CD4-positive, alpha-beta T cell treated with Interleukin-6 at 100 ng/mL for 8 hours (primary cell): ENCODE results near the gene OBP2B.
A peak's percentile ranks its signal among the peaks of the same experiment; 100 is the strongest.
"Not testable (repeated sequence)": the region's sequence is repeated elsewhere in the genome, so short reads cannot be mapped to it uniquely, and the experiment has no call there.

Source experiments
- DNase-seq: peaks from one replicate; pipeline ENCODE4 v3.0.0-alpha.2; 2020; ENCODE audit warnings: mixed read lengths, low spot score

OBP2B gene

DNA sequence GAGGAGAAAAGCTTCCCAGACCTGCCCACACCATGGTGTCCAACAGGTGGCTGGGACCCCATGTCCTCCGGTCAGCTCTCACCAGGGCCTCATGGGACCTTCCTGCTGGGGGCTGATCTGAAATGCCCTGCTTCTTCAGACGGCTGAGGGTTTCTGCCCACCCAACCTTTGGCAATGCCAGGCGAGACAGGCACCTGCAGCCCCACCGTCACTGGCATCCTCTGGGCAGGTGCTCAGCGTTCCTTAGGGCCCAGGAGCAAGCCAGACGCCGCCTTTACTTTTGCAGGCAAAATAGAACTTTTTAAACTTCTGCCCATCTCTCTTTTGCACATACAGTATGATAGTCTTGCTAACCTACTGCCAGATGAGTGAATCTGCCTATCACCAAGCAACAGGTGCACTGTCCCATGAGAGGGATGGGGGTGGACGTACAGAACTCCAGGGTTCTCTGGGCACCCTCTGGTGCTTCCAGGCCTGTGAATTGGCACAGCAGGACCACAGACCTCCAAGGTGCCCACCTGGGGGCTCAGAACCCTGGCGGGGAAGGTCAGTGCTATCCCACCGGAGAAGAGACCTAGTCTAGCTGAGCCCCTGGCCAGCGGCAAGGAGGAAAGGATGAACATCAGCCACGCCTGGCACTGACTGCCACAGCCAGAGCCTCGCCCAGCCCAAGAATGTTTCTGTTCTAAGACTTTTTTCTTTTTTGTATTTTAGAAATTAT lies 7.5 kb downstream of the OBP2B start:
- DNase-seq = no peak

DNA sequence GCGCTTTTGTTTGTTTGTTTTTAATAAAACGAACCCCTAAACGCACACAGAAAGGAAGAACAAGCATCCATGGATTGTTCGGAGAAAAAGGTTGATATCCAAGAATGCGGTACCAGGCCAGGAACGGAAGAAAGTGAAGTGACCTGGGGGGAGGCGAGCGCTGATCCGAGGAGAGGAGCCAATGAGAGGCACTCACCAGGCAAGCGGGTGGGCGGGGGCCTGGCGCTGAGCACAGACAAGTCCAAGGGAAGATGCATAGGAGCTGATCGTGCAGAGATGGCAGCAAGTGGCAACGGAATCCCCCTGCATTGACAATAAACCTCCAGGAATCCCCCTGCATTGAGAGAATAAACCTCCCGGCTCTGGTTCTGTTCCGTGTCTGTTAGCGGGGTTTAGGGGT lies 8.4 kb downstream of the OBP2B start:
- DNase-seq = no peak

DNA sequence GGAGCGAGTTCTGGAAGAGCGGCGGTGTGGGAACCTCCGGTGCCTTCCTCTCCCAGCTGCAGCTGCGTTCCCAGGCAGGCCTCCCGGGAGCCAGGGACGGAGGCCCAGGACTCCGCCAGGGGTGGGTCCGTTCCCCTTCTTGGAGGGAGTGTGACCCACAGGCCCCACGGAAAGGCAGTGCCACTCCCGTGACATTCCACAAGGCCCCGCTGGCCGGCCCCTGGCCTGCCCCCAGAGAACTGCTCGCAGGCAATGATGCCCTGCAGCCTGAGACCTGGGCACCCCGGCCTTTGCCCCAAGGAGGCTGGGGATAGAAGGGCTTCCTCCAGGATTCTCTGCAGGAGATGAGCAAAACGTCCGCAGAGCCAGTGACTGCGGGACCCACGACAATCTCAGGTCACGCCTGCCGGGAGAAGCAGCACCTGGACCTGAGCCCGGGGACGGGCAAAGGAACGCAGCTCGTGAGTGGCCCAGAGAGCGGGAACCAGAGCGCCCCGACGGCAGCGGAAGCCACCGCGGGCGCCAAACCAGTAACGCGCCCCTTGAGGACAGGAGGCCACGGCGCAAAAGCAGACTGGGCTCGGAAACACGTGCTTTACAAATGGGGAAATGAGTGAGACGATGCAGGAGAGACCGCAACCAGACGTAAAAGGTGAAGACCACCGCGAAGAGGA lies 9.3 kb downstream of the OBP2B start:
- peak; percentile 9 for DNase-seq

DNA sequence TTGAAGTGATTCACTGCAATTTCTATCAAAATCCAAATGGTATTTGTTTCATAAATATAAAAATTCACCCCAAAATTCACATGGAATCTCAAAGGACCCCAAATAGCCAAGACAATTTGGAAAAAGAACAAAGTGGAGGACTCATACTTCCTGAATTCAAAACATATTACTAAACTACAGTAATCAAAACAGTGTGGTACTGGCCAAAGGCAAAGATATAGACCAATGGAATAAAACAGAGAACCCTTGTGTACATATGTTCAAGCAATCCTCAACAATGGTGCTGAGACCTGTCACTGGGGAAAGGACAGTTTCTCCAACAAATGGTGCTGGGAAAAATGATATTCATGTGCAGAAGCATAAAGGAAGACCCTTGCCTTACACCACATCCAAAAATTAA lies 14.0 kb downstream of the OBP2B start:
- DNase-seq = no peak

DNA sequence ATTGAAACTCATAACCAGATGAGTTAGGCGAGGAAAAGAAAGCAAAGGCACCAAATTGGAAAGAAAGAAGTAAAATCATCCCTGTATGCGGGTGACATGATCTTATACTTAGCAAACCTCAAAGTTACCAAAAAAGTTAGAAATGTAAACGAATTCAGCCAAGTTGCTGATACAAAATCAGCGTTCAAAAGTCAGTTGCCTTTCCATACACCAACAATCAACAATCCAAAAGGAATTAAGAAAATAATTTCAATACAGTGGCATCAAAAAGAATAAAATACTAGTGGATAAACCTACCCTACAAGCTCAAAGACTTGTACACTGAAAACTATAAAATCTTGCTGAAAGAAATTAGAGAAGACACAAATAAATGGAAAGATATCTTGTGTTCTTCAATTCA lies 14.5 kb downstream of the OBP2B start:
- DNase-seq = no peak

DNA sequence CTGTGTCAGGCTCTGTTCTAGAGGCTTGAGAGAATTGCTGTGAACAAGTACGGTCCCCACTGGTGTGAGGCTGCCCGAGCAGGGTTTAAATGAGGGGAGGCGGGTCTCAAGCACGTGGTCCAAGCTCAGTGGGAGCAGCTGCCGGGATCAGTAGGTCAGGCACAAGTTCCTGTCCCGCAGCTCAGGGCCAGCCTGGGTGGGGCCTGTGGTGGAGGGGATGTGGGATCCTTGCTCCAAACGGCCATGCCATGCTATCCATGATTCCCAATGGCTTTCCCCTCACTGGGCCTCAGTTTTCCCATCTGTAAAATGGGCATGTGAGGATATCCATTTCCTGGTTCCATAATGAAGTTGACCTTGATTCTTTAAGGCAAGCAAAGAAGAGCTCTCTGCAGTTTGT lies 17.1 kb downstream of the OBP2B start:
- no peak for DNase-seq

DNA sequence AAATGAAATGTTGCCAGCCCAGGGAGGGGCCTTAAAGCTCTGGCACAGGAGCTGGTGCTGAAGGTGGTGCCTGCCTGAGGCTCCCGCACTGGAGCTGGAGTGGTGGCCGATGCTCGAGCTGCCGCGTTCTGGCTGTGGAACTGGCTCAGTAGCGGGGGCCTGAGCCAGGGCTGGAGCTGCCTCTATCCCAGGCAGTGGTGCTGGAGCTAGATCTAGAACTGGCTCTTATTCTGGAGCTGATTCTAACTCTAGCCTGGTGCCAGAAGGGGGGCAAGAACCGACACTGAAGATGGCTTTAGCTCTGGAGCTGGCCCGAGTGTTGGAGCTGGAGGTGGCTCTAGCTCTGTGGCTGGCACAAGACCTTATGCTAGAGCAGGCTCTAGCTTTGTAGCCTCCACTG lies 19.2 kb downstream of the OBP2B start:
- no peak for DNase-seq

DNA sequence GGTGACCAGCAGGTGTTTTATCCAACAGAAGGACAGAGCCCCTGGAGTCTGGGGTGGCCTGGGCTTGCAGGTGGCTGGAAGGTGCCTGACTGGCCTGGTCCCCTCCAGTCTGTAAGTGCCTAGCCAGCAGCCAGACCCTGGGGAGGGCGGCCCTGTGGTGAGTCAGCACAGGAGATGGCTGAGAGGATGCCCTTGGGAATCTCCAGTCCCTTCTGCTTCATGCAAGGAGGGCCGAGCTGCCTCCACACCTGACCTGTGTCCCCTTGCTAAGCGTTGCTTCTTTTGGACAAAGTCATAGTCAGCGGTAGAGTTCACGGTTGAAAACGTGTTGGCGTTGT lies 20.2 kb downstream of the OBP2B start:
- no peak for DNase-seq

DNA sequence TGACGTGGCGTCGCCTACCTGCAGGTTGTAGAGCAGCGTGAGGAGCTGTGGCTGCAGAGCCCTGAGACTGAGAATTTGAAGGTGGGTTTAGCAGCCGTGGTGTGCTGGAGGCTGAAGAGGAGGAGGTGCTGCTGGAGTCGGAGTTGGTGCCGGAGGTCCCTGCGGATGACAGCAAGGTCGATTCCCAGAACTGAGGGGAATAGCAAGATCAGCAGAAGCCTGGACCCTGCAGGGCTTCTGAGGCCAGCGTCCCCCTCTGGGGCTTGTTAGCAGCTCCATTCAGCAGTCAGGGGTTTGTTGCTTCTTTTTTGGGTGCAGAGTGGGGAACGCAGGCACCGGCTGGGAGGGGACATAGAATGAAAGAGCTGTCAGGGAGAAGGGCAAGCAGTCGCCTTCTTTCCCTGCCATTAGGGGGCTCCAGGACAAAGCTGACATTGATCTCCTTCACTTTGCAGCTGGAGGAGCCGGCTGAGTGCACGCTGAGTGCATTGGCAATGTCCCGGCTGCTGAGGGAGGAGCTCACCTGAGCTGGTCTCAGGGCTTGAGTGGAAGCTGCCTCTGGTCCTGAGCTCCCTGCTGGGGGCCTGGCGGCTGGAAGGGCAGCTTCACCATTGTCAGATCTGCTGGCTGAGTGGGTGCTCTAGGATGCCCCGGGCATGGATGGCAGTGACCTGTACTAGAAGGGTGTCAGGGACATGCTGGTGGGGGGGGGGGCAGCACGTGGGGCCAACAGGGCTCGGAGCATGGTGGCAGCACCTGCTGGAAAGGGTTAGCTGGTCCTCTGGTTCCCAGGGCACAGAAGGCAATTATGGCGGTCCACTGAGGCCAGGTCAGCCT lies 20.8 kb downstream of the OBP2B start:
- no peak for DNase-seq

DNA sequence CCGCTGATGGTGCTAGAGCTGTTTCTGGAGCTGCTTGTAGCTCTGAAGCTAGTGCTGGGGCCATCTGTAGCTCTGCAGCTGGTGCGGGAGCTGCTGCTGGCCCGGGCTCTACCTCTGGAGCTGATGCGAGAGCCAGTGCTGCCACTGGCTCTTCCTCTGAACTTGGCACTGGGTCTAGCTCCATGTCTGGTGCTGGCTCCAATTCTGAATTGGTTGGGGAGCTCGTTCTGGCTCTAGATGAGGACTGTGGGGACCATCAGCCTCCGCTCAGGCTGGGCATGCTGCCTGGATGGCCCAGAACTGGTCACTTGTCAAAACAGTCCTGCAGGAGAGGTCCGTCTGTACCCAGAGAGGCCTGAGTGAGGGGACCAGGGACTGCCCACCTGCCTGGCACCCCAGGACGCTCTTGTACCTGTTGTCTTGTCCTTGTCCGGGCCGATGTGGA lies 21.5 kb downstream of the OBP2B start:
- no peak for DNase-seq

DNA sequence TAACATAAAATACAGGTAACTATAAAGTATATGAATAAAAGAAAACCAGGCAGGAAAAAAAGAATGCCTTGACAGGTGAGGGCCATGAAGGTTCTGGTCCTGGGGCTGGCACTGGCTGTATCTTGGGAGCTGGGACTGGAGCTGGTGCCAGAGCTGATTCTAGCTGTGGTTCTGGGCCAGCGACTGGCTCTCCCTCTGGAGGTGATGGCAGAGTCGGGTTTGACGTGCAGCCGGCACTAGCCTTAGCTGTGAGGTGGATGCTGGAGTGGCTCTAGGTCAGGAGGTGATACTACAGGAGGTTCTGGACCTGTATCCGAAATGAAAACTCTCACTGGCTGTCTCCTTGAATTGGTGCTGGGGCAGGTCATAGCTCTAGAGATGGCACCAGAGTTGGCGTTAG lies 22.3 kb downstream of the OBP2B start:
- DNase-seq = no peak

DNA sequence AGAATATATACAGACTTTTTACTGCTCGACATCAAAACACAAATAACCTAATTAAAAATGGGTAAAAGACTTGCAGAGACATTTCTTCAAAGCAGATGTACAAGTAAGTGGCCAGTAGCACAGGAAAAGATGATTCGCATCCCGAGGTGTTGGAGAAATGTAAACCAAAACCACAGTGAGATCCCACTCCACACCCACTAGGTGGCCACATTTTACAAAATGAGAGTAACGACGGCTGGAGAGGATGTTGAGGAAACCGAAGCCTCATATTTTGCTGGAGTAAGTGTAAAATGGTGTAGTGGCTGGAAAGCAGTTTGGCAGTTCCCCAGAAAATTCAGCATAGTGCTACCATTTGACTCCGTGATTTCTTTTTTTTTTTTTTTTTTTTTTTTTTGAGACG lies 24.1 kb downstream of the OBP2B start:
- peak; percentile 39 for DNase-seq

DNA sequence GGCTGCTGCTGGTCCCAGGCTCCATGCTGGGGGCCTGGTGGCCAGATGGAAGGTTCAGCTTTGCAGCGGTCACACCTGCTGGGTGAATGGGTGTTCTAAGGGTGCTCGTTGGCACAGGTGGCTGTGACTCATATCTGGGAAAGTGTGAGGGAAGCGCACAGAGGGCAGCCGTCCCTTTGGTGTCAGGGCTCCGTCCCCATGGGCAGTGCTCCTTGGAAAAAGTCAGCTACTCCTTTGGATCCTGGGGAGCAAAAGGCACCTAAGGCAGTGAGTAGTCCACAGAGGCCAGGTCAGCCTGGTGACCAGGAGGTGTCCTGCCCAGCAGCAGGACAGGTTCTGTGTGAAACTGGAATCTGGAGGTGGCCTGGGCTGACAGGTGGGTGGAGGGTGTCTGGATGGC lies 26.9 kb downstream of the OBP2B start:
- DNase-seq = no peak

DNA sequence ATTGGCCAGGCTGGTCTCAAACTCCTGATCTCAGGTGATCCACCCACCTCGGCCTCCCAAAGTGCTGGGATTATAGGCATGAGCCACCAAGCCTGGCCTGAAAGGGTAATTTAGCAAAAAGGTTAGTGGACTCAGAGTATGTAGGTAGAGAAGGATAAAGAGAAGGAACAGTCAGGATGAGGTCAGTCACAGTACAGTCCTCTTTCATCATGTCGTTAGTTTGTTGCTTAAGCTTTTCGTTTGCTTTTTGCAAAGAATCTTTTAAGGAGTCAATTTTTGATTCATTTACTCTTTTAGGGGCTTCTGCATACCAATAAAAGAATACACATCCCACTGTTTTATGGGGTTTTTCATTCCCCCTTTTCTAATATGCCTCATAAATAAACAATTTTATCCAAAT lies 27.5 kb downstream of the OBP2B start:
- DNase-seq = no peak

DNA sequence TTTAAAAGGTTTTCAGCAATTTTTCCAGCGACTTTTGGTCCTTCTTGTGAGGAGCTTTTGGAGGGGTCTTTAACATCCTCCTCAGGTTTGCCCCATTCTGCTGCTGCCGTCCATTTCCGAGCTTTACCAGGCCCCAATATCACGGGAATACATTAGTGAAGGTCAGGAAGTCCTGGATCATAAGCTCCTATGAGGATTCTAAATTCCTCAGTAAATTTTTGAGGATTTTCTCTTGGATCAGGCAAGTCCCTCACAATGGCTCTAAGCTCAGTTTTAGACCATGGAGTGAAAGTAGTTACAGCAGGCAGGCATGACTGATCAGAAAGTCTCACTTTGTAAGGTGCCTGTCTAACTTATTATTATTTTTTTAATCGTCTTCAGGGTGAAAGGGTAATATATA lies 28.1 kb downstream of the OBP2B start:
- no peak for DNase-seq

DNA sequence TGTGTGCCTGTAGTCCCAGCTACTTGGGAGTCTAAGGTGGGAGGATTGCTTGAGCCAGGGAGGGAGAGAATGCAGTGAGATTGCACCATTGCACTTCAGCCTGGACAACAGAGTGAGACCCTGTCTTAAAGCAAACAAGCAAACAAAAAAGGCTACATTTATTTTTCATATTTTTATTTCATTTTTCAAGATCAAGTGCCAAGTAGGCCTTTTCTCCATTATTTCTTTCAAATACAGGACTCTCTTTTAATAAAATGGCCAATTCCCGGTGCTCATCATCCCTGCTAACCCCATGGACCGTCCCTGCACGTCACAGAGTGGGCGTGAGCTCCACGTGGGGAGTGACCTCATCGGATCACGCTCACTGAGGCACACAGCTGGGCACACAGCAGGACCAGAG lies 36.0 kb downstream of the OBP2B start:
- DNase-seq = no peak

DNA sequence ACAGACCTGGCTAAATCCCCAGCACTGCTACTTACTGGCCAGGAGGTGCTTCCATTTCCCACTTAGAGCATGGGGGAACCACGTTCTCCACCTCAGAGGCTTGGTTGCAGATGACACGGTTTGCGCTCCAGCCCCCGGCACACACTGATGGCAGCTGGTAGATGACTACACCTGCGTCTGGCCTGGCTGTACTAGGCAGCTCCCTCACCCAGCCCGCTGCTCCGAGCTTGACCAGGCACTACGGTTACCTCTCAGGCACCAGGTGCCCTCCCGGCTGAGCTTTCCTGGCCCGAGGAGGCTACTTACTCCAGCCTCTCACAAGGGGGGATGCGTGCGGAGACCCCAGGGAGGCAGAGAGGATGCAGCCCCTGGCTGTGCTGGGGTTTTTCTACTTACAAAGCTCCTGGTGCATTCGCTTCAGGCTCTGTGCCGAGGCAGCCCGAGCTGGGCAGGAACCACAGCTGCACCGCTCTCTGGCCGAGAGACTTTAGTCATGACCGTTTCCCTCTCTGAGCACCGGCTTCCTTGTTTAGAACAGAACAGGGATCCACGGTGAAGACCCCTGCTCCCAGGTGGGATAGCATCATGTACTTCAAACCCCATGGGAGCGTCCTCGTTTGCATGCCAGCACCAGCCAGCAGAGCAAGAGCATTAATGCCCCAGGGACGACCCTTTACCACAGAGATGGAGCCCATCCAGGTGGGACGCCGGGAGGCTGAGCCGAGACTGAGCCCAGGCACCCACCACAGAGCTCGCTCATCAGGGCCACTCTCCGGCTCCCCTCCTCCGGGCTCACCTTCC lies 37.7 kb downstream of the OBP2B start:
- DNase-seq = no peak

DNA sequence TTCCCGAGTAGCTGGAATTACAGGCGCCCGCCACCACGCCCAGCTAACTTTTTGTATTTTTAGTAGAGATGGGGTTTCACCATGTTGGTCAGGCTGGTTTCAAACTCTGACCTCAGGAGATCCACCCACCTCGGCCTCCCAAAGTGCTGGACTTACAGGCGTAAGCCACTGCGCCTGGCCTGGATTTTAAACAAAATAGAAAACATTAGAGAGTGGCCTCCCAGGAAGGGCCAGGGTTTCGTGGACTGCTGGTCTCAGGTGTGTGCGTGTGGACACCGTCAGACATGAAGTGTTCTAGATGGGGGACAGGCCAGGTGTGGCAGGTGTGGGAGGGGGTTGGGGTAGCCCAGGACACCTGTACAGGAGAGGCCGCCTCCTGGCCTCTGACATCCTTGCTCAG lies 38.3 kb downstream of the OBP2B start:
- DNase-seq = no peak

DNA sequence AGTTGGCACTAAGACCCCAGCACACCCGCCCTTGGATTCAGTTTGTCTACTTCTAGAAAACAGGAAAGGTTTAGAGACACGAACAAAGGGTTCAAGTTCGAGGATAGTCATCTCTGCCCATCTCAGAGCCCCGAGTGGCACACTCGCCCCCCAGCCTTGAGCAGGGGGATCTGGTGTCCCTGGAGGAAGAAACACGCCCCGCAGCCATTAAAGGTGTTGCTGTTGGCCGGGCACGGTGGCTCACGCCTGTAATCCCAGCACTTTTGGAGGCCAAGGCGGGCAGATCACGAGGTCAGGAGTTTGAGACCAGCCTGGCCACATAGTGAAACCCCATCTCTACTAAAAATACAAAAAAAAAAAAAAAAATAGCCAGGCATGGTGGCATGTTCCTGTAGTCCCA lies 39.4 kb downstream of the OBP2B start:
- not testable (repeated sequence) for DNase-seq

DNA sequence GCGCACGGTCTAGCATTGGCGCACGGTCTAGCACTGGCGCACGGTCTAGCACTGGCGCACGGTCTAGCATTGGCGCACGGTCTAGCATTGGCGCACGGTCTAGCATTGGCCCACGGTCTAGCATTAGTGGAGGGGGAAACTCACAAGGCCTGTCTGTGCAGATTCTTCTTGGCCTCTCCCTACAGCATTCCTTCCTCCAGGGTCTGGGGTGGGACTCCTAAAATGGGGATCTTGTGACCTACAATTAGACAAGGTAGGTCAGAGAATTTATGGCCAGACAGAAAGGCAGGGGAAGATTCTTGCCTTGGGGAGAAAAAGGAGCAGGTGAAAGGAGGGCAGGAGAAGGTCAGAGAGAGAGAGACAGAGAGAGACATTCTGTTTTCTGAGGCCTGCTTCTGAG lies 39.9 kb downstream of the OBP2B start:
- no peak for DNase-seq

DNA sequence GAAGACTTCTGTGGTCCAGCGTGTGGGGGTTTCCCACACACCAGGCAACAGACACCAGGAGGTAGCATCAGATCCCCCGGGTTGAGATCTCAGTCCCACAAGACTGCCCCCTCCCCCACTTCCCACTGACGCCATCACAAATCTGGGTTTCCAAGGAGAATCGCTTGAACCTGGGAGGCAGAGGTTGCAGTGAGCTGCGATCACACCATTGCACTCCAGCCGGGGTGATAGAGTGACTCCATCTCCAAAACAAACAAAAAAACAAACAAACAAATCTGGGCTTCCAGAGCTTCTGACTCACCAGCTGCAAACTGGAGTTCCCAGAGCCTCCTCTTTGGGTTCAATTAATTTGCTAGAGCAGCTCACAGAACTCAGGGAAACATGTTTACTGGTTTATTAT lies 40.6 kb downstream of the OBP2B start:
- no peak for DNase-seq

DNA sequence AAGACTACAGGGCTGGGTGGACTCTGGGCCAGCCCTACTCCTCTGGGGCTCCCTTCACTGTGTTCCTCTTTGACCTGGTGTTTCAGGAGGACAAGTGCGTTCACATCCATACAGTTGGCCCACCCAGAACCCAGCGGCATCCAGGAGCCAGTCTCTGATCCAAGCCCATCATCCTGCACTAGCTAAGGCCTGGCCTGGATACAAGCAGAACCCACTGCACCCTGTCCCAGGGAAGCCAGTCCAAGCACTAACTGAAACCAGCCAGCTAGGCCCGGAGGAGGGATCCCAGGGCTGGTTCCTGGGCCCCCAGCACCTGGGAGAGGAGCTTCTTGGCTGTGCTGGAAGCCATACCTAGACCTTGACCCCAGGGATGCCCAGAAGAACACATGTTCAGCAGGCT lies 41.3 kb downstream of the OBP2B start:
- DNase-seq = no peak
